Glutamatergic neuron (in vitro differentiated cells): Measurements from ENCODE around the gene COL4A1. TPM values are rescaled to one million over a fixed set of nuclear protein-coding genes. Genes with fewer than 3 reads are reported as not detected.

ENCODE experiments used
- DNase-seq: peaks from one replicate; pipeline ENCODE4 v3.0.0; 2022
- H3K27ac Mint-ChIP-seq: one replicate; pipeline ENCODE4 v1.8.0; 2020; ENCODE audit warnings: mild to moderate bottlenecking, mixed read lengths, inconsistent platforms; ENCODE audit not compliant: unreplicated experiment
- H3K27me3 Mint-ChIP-seq: one replicate; pipeline ENCODE4 v1.8.0; 2020; ENCODE audit warnings: mild to moderate bottlenecking, moderate library complexity, mixed read lengths, inconsistent platforms; ENCODE audit not compliant: unreplicated experiment
- H3K36me3 Mint-ChIP-seq: one replicate; pipeline ENCODE4 v1.8.0; 2020; ENCODE audit warnings: mild to moderate bottlenecking, mixed read lengths, inconsistent platforms; ENCODE audit not compliant: unreplicated experiment
- H3K4me1 Mint-ChIP-seq: one replicate; pipeline ENCODE4 v1.8.0; 2020; ENCODE audit warnings: mild to moderate bottlenecking, low read depth, mixed read lengths, inconsistent platforms; ENCODE audit not compliant: unreplicated experiment
- H3K4me3 Mint-ChIP-seq: one replicate; pipeline ENCODE4 v1.8.0; 2020; ENCODE audit warnings: mild to moderate bottlenecking, mixed read lengths, inconsistent platforms; ENCODE audit not compliant: unreplicated experiment
- H3K9me3 Mint-ChIP-seq: one replicate; pipeline ENCODE4 v1.8.0; 2020; ENCODE audit warnings: mild to moderate bottlenecking, moderate library complexity, mixed read lengths, inconsistent platforms; ENCODE audit not compliant: unreplicated experiment
- total RNA-seq: library from RNA; stranded (reverse); fragmentation: NEBNext Ultra II Directional; extraction: Animal tissue kit (Norgen Biotek cat#: 25700); gene quantifications from one replicate; pipeline ENCODE4 v1.2.1, GENCODE V29; 2021; ENCODE audit not compliant: unreplicated experiment
- TF ChIP-seq, protein P1 (sequence below): fragments of 200-600 bp; sonication (generic); IDR thresholded peaks from one replicate; pipeline ENCODE4 v1.5.0; 2021; ENCODE audit not compliant: partially characterized antibody, unreplicated experiment

Gene COL4A1
- total RNA-seq, 1 donor from 2014 or later: 14.6 TPM

GRCh38 chr13:110195547-110196485, 111.1 kb downstream of the COL4A1 start:
- H3K36me3 Mint-ChIP-seq: no peaks in the 10 kb centered on the region

GRCh38 chr13:110194451-110194850, 112.5 kb downstream of the COL4A1 start:
- Mint-ChIP-seq H3K4me1 (no peaks in the 10 kb centered on the region), H3K27ac (no peak overlapping the region), H3K4me3 (no peak overlapping the region), H3K36me3 (no peaks in the 10 kb centered on the region), H3K27me3 (peaks cover 4% of the 10 kb centered on the region), H3K9me3 (peaks cover 1% of the 10 kb centered on the region)
- TF ChIP-seq, protein P1, sequence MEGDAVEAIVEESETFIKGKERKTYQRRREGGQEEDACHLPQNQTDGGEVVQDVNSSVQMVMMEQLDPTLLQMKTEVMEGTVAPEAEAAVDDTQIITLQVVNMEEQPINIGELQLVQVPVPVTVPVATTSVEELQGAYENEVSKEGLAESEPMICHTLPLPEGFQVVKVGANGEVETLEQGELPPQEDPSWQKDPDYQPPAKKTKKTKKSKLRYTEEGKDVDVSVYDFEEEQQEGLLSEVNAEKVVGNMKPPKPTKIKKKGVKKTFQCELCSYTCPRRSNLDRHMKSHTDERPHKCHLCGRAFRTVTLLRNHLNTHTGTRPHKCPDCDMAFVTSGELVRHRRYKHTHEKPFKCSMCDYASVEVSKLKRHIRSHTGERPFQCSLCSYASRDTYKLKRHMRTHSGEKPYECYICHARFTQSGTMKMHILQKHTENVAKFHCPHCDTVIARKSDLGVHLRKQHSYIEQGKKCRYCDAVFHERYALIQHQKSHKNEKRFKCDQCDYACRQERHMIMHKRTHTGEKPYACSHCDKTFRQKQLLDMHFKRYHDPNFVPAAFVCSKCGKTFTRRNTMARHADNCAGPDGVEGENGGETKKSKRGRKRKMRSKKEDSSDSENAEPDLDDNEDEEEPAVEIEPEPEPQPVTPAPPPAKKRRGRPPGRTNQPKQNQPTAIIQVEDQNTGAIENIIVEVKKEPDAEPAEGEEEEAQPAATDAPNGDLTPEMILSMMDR: no peak
- DNase-seq: no peak

More at GRCh38 chr13:110195547-110196485, 111.1 kb downstream of the COL4A1 start:
- H3K9me3 Mint-ChIP-seq: peaks cover 1% of the 10 kb centered on the region
- DNase-seq: no peak
- H3K4me3 Mint-ChIP-seq: no peak overlapping the region
- no peak overlapping the region for H3K27ac Mint-ChIP-seq
- TF ChIP-seq, protein P1: no peak
- H3K27me3 Mint-ChIP-seq: peaks cover 4% of the 10 kb centered on the region
- no peaks in the 10 kb centered on the region for H3K4me1 Mint-ChIP-seq

DNA sequence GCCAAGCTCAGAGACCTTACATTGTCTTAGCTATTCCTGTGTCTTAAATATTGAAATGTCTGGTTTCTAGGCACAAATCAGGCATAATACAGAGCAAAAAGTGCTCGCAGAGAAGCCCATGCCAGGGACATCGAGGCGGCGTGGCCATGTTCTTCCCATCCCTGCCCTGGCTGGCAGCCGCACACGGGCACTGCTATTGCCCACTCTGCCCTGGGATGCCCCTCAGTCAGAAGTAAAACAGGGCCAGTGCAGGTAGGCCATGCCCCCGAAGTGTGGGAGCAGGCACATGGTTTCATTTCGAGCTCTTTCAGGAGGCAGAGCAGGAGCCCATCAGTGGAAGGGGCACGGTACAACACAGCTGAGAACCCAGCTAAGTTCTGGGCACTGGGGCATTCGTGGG, 113.5 kb downstream of the COL4A1 start:
- no peaks in the 10 kb centered on the region for H3K4me1 Mint-ChIP-seq
- H3K36me3 Mint-ChIP-seq: no peaks in the 10 kb centered on the region
- DNase-seq: no peak
- TF ChIP-seq, protein P1: no peak
- H3K9me3 Mint-ChIP-seq: peaks cover 1% of the 10 kb centered on the region
- H3K4me3 Mint-ChIP-seq: no peak overlapping the region
- no peak overlapping the region for H3K27ac Mint-ChIP-seq
- H3K27me3 Mint-ChIP-seq: peaks cover 1% of the 10 kb centered on the region

DNA sequence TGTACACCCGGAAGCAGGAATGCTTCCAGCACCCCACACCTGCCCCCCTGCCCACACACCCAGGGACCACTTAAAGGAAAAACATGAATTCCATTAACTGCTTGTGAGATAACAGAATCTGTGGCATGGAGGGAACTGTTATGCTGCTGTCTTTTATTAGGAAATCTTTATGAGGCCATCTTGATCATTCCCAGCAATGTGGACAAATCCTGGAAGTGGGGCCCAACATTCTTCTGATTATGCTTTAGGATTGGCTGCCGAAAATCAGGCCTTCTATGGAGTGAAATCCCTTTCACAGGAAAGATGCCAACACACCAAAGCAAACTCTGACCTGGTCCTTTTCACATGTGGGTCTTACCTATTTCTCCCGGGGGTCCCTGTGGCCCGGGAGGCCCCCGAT, 114.5 kb downstream of the COL4A1 start:
- no peak for DNase-seq
- Mint-ChIP-seq H3K4me3 (no peak overlapping the region), H3K9me3 (peaks cover 1% of the 10 kb centered on the region), H3K36me3 (no peaks in the 10 kb centered on the region), H3K4me1 (no peaks in the 10 kb centered on the region), H3K27ac (no peak overlapping the region), H3K27me3 (peaks cover 1% of the 10 kb centered on the region)
- TF ChIP-seq, protein P1: no peak

- no peak overlapping the region for H3K27ac Mint-ChIP-seq
- DNase-seq: no peak
- peaks cover 1% of the 10 kb centered on the region for H3K9me3 Mint-ChIP-seq
- H3K4me3 Mint-ChIP-seq: no peak overlapping the region
- H3K36me3 Mint-ChIP-seq: peaks cover 6% of the 10 kb centered on the region
- H3K27me3 Mint-ChIP-seq: peaks cover under 1% of the 10 kb centered on the region
- no peaks in the 10 kb centered on the region for H3K4me1 Mint-ChIP-seq
- TF ChIP-seq, protein P1: no peak
These were observed 119.3 kb downstream of the COL4A1 start for GRCh38 chr13:110187641-110188161.
